Breast epithelium (tissue), 3 donors: ENCODE results near the gene CHCHD5.

Experiments
- POLR2A ChIP-seq: fragments of 450-650 bp; IDR thresholded peaks from one replicate; pipeline ENCODE4 v1.6.1; 2016; ENCODE audit warnings: antibody characterized with exemption, mild to moderate bottlenecking, moderate library complexity
- POLR2AphosphoS5 ChIP-seq, 3 donors: sonication (generic); formaldehyde crosslinking; IDR thresholded peaks; one replicate each; pipeline ENCODE4 v1.6.1; 2017; ENCODE audit warnings: antibody characterized with exemption in 3 of 3
- TF ChIP-seq, protein P1 (sequence below), 3 donors: fragments of 450-650 bp; IDR thresholded peaks; one replicate each; pipeline ENCODE4 v1.5.1; 2016 to 2017; ENCODE audit warnings: antibody characterized with exemption in 3 of 3, mild to moderate bottlenecking in 3 of 3, moderate library complexity in 3 of 3

DNA sequence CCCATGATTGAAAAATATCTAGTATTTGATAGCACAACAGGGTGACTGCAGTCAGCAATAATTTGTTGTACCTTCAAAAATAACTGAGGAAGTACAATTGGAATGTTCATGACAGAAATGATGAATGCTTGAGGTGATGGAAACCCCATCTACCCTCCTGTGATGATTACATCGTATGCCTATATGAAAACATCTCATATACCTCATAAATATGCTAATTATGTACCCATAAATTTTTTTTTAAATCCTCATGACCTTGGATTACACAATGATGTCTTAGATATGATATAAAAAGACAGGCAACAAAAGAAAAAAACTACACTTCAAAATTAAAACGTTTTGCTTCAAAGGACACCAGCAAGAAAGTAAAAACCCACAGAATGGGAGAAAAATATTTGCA lies 43.5 kb upstream of the CHCHD5 start:
- TF ChIP-seq, protein P1, sequence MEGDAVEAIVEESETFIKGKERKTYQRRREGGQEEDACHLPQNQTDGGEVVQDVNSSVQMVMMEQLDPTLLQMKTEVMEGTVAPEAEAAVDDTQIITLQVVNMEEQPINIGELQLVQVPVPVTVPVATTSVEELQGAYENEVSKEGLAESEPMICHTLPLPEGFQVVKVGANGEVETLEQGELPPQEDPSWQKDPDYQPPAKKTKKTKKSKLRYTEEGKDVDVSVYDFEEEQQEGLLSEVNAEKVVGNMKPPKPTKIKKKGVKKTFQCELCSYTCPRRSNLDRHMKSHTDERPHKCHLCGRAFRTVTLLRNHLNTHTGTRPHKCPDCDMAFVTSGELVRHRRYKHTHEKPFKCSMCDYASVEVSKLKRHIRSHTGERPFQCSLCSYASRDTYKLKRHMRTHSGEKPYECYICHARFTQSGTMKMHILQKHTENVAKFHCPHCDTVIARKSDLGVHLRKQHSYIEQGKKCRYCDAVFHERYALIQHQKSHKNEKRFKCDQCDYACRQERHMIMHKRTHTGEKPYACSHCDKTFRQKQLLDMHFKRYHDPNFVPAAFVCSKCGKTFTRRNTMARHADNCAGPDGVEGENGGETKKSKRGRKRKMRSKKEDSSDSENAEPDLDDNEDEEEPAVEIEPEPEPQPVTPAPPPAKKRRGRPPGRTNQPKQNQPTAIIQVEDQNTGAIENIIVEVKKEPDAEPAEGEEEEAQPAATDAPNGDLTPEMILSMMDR (IDR thresholded peaks at IDR 0.05) = no peak
- TF ChIP-seq POLR2A = no peak
- TF ChIP-seq POLR2AphosphoS5 (IDR thresholded peaks at IDR 0.05) = no peak
